HG03095 (cell line): ENCODE measurements around the gene ESRRA.

ENCODE experiments used
- ATAC-seq: cut with Tn5 transposase; IDR thresholded peaks from one replicate; pipeline ENCODE4 v1.9.1; 2021; ENCODE audit warnings: moderate library complexity; ENCODE audit not compliant: unreplicated experiment

The ESRRA gene

GRCh38 chr11:64348383-64349024 is 43.2 kb downstream of the ESRRA start:
- no peak for ATAC-seq

DNA sequence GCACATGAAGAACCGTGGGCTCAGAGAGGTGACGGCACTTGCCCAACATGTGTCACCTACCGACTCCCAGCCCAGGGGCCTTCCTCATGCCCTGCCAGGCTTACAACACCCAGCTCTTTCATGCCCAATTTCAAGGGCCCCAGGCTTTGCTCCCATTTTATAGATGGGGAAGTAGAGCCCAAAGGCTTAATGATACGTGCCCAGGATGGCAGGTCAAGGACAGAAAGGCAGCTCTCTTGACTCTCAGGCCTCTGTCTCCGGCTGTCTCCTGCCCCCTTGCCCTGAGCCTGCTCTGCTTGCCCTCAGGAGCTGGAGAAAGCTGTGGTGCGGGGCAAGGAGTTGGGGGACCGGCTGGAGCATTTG is 43.7 kb downstream of the ESRRA start:
- ATAC-seq, result no peak

DNA sequence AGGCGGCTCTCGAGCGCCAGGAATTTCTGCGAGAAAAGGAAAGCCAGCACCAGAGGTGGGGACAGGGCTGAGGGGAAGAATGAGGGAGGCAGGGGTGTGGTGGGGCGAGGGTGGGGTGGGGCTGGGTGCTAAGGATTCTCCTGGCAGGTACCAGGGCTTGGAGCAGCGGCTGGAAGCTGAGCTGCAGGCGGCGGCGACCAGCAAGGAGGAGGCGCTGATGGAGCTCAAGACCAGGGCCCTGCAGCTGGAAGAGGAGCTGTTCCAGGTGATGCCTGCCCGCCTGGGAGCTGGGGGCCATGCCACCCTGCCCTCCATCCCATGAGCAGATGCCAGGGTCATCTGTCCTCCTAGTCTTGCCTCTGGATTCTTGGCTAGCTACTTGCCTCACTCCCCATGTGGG is 44.1 kb downstream of the ESRRA start:
- ATAC-seq, result no peak

DNA sequence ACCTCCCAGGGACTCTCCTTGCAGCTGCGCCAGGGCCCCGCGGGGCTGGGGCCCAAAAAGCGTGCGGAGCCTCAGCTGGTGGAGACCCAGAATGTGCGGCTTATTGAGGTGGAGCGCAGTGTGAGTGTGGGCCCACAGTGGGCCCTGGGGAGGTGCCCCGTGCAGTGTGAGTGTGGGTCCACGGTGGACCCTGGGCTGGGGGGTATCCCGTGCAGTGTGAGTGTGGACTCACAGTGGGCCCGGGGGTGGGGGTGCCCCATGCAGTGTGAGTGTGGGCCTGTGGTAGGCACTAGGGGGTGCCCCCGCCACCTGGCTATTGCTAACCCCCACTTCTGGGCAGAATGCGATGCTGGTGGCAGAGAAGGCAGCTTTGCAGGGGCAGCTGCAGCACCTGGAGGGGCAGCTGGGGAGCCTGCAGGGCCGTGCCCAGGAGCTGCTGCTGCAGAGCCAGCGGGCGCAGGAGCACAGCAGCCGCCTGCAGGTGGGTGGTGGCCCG is 45.9 kb downstream of the ESRRA start:
- ATAC-seq, result no peak

- ATAC-seq, result no peak
These were observed 47.0 kb downstream of the ESRRA start for GRCh38 chr11:64352099-64352994.

- no peak for ATAC-seq
These were observed 47.8 kb downstream of the ESRRA start for GRCh38 chr11:64352995-64353714.

DNA sequence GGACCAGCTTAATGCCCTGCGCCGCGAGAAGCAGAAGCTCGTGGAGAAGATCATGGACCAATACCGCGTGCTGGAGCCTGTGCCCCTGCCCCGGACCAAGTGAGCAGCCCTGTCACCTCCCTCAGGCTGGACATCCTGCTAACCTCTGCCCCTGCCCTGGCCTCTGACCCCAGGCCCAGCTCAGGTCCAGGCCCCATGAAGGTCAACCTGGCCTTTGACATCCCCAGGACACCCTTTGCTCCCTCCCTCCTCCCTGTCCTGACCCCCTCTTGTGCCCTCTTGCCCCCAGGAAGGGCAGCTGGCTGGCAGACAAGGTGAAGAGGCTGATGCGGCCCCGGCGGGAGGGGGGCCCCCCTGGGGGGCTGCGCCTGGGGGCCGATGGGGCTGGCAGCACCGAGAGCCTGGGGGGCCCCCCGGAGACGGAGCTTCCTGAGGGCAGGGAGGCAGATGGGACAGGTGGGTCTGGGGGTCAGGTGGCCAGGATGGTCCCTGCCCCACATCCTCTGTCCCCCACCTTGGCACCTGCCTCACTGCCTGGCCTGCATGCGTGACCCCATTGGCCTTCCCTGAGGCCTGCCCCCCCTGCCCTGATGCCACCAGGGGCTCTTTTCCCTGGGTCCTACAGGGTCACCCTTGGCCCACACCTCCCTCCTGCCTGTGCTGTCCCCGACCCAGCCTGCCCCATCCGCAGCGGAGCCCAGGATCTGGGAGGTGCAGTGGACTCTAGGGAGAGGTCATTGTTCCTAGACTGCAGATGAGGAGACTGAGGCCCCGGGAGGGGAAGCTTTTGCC is 48.6 kb downstream of the ESRRA start:
- no peak for ATAC-seq

- ATAC-seq, result no peak
These were observed 50.0 kb downstream of the ESRRA start for GRCh38 chr11:64355078-64355940.

DNA sequence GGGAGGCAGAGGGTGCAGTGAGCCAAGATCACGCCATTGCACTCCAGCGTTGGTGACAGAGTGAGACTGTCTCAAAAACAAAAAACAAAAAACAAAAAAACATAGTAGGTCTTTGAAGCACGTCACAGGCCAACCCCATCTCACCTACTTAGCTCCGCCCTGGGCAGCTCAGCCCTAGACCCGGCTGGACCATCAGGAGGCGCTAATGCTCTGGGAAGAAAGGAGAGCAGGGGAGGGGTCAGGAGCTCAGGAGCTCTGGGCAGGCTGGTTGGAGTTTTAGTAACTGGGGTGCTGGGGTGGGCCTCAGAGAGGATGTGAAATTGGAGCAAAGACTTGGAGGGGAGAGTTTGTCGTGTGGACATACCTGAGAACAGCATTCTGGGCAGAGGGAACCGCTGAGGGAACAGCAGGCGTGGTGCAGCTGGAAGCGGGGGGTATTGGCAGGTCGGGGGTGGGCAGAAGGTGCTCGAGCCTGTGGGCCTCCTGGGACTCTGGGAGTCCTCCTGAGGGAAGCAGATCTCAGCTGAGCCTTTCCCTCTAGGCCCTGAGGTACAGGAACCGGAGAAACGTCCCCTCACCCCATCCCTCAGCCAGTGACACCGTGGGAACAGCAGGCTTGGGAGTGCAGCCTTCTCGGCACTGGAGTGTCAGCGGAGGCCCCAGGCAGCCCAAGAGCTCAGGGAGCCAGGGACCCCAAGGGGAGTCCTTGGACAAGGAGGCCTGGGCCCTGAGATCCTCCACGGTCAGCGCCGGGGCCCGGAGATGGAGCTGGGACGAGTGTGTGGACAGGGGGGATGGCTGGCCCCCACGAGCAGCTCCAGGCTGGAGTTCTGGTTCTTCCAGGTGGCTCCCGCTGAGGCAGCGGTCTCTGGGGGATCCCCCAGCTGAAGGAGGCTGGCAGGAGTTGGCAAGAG is 51.4 kb downstream of the ESRRA start:
- no peak for ATAC-seq

DNA sequence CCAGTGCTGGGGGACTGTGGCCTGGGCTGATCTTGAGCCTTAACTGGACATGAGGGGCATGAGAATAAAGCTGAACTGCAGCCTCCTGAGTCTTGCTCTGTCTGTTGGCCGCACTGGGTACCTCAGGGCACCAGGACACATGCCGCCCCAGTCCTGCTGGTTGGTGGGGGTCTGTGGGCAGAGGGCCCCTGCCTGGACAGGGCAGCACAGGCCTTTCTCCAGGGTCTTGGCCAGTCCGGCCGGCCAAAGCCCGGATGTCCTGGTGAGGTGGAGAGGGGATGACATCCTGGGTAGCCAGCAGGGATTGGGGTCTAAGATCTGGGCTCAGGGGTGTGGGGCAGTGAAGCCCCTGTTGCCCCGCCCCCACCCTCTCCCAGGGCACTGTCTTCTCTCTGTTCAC is 52.1 kb downstream of the ESRRA start:
- no peak for ATAC-seq

GRCh38 chr11:64357904-64358535 is 52.7 kb downstream of the ESRRA start:
- no peak for ATAC-seq

DNA sequence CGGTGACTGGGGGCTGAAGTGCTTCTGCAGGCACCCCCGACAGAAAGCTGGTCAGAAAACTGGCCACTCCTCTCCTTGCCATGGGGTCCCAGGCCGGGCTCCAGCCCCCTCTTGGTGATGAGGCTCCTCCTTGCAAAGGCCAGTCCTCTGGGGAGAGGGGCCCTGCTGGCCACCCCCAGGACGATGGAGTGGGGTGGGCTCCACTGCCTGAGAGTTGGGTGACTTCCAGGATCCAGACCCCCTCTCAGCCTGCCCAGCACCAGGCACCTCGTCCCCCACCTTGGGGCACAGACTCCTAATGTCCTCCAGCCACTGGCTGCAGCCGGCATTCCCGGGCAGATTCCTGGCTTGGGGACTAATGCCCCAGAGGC is 53.2 kb downstream of the ESRRA start:
- no peak for ATAC-seq

- ATAC-seq, result peak; percentile 48
These were observed 53.8 kb downstream of the ESRRA start, which contains the start of gene RPS6KA4 for GRCh38 chr11:64358907-64359711. TSS of gene RPS6KA4 (plus strand) at chr11:64359162. CDS start at chr11:64359236, 74 bp downstream.

GRCh38 chr11:64359712-64360445 is 54.6 kb downstream of the ESRRA start:
- ATAC-seq, result no peak

- no peak for ATAC-seq
These were observed 55.2 kb downstream of the ESRRA start for GRCh38 chr11:64360448-64360921.

DNA sequence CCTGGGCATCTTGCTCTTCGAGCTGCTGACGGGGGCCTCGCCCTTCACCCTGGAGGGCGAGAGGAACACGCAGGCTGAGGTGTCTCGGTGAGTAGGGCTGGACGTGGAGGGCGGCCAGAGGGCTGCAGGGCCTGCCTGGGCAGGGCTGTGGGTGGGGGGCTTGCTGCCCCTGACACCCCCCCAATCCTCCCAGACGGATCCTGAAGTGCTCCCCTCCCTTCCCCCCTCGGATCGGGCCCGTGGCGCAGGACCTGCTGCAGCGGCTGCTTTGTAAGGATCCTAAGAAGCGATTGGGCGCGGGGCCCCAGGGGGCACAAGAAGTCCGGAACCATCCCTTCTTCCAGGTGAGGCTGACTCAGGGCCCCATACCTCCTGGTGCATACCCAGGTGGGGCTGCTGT is 56.3 kb downstream of the ESRRA start:
- ATAC-seq, result no peak

GRCh38 chr11:64362339-64362738 is 57.0 kb downstream of the ESRRA start:
- ATAC-seq, result no peak
